ENCODE data around the gene NPNT.
"Not testable (repeated sequence)": the region's sequence is repeated elsewhere in the genome, so short reads cannot be mapped to it uniquely, and the experiment has no call there.

NPNT gene

GRCh38 chr4:105894660-105895582 is at the start of gene NPNT:
TSS of gene NPNT (plus strand) at chr4:105895471. CDS start at chr4:105895653, 182 bp downstream.
- no peak for DNase-seq

DNA sequence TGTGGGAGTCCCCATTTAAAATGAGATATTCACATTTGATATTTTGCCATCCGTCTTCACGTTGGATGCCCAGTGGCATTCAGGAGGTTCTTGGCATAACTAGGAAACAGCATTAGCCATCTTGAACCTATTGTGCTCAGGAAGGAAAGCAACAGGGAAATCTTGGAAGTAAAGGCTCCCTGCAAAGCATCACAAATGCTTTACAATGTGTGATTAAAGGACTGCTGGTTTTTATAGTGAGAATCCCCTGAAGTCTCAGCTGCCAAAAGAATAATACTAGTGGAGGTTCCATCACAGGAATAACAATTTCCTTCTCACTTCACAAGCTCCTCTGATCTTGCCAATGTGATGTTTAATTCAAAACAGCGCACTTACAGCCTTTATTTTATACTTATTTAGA is 49.7 kb upstream of the NPNT start:
- no peak for DNase-seq

DNA sequence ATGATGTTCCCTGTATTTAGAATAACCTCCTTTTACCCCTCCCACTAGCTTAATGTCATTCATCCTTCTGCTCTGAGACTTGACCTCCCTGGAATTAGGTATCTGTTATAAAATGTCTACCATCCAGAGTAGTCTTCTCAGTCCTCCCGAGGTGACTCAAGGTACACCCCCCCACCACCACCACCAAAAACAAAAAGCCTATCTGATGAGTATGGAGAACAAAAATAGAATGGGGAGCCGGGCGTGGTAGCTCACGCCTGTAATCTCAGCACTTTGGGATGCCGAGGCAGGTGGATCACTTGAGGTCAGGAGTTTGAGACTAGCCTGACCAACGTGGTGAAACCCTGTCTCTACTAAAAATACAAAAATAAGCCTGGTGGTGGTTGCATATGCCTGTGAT is 46.9 kb upstream of the NPNT start:
- DNase-seq, result not testable (repeated sequence)

GRCh38 chr4:105851196-105851595 is 44.1 kb upstream of the NPNT start:
- DNase-seq, result no peak

DNA sequence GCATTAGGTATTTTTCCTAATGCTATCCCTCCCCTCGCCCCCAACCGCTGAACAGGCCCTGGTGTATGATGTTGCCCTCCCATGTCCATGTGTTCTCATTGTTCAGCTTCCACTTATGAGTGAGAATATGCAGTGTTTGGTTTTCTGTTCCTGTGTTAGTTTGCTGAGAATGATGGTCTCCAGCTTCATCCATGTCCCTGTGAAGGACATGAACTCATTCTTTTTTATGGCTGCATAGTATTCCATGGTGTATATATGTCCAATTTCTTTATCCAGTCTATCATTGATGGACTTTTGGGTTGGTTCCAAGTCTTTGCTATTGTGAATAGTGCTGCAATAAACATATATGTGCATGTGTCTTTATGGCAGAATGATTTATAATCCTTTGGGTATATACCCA is 43.0 kb upstream of the NPNT start:
- not testable (repeated sequence) for DNase-seq

GRCh38 chr4:105858466-105859040 is 36.7 kb upstream of the NPNT start:
- no peak for DNase-seq

DNA sequence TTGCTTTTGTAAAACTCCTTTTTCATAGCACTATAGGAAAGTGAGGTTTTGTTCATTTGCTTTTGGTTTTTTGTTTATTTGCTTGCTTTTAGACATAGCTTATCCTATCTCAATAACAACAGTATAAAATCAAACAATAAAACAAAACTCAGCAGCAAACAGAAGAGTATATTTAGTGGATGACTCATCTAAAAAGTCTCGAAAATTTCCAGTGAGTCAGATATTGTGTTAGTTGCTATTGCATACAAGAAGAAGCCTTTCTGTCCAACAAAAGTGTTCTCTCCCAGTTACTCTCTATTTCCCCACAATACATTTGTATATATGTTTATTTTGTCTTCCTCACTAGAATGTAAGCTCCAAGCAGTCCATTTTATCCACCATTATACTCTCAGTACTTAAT is 36.0 kb upstream of the NPNT start:
- DNase-seq, result no peak

- DNase-seq, result no peak
These were observed 24.3 kb upstream of the NPNT start for GRCh38 chr4:105870963-105871362.

GRCh38 chr4:105871997-105872396 is 23.3 kb upstream of the NPNT start:
- DNase-seq, result no peak

GRCh38 chr4:105875233-105875632 is 20.0 kb upstream of the NPNT start:
- no peak for DNase-seq

DNA sequence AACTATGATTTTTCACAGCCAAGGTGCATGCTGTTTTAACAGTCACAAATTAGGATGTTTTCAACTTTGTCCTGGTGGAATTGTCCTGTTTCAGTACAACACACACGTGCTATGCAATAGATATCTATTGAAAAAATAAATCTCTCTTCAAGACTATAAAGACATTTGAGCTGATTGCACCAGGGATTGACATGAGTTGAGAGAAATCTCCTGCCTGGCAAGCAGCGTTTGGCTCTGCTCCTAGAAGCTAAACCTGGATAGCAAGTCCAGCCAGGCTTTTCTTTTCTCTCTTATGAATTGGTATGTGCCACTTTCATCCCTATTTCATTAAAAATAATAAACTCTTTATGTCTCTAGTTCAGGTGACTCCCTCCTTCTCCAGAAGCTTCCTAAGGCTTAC is 16.6 kb upstream of the NPNT start:
- DNase-seq, result no peak

GRCh38 chr4:105887508-105887907 is 7.8 kb upstream of the NPNT start:
- DNase-seq, result no peak

DNA sequence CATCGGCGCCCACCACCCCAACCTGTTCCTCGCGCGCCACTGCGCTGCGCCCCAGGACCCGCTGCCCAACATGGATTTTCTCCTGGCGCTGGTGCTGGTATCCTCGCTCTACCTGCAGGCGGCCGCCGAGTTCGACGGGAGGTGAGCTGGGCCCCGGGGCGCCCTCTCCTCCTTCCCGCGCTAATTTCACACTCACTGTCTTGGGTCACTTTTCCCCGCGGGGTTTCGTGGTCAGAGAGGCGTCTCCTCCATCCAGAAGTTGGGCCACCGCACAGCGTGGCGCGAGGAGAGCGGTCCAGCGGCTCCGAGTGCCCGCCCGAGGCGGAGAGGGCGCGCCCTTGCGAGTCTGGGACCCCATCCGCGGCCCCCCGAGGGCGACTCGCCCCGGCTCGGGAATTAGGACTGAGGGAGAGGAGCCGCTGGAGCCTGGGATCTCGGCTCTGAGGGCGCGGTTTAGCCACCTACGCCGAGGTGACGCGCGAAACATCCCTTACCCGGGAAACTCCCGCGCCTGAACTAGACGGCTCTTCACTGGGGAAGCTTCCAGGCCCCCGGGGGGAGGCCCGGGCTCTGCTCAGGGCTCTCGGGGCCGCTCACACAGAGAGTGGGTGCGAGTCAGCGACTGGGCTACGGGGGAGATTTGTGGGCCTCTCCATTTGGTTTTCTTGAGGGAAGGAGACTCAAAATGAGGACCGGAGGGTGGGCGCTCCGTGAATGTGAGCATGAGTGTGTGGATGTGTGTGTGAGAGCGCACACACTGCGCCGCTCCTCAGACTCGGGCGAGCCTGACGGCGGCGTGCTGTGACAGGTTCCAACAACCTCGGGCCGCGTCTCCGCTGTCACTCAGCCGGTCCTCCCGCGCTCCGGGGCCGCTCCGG is 551 bp downstream of the NPNT start:
- no peak for DNase-seq

DNA sequence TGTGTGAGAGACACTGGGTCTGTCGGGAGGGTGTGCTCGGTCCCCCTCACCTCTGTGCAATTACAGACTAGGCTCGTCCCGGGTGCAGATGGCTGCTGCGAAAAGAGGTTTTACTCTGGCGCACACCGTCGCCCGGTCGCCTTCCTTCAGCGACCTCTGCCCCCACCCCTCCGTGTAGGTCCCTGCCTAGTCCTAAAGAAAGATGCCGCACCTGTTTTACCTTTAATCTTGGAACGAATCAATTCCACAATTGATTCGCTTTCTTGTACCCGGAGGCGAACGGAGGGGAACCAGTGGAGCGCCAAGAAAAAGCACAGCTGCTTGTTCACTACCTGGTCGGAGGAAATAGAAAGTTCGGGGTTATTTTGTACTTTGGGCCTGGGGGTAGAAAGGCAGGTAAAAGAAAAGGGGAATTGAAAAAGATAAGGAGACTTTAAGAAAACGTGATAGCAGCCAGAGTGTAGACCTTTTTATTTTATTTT is 1.2 kb downstream of the NPNT start:
- no peak for DNase-seq

- DNase-seq, result no peak
These were observed 1.9 kb downstream of the NPNT start for GRCh38 chr4:105896984-105897775.

DNA sequence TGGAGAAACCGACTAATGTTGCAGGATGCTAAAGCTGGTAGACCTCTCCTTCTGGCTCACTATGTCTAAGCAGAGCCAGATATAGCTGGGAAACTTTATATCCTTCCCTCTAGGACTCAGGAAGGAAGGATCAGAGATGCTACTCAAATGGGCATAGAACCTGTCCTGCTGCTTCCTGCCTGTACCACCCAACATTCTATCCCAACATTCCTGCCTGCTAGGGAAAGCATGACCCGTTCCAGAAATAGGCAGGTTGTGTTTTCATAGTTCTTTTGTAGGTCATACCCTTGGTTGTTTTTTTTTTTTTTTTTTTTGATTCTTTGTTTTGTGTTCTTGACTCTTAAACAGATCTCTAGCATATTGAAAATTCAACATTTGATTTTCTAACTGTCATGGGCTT is 5.3 kb downstream of the NPNT start:
- no peak for DNase-seq

- no peak for DNase-seq
These were observed 7.4 kb downstream of the NPNT start for GRCh38 chr4:105902550-105903262.

- DNase-seq, result no peak
These were observed 14.6 kb downstream of the NPNT start for GRCh38 chr4:105909787-105910281.

DNA sequence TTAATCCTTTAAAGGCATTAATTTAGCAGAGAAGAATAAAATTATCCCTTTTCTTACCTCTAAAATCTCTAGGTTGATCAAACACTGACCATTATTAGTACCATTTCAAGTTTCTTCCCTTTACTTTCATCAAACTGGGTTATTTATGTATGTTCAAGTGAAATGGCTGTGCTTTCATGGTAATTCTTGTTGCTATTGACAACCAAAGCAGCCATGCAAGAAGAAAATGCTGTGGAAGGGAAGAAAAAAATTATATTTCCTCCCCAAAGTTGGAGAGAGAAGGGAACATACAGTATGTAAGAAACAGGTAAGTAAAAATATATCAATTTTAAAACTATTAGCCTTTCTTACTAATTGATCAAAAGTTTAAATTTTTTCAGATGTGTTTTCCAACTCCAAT is 16.2 kb downstream of the NPNT start:
- DNase-seq, result no peak

GRCh38 chr4:105912633-105913032 is 17.4 kb downstream of the NPNT start:
- DNase-seq, result no peak

- DNase-seq, result no peak
These were observed 22.0 kb downstream of the NPNT start for GRCh38 chr4:105917171-105917685.

Data from CD4-positive, alpha-beta T cell treated with Interleukin-10 for 1 hour (primary cell).